Panc1 (cell line): ENCODE data around the gene TOX3. TPM values are rescaled to one million over a fixed set of nuclear protein-coding genes. Genes with fewer than 3 reads are reported as not detected.

Experiments used
- ATAC-seq: fragments of 200-7000 bp; cut with Tn5 transposase; 2 replicates; pipeline ENCODE4 v1.9.1; 2020; ENCODE audit warnings: mild to moderate bottlenecking, moderate library complexity
- BruUV-seq: library from RNA; stranded (reverse); fragments of 400-500 nt; replicated peaks from 2 replicates; lab custom pipeline; 2021; lab: Mats Ljungman, UMichigan
- CTCF ChIA-PET: fragments of 300-600 bp; sonication (Branson Sonifier 250); formaldehyde crosslinking; loops from one replicate; lab custom pipeline; 2022; ENCODE audit warnings: antibody characterized with exemption; lab: Charles Lee
- POLR2A ChIA-PET: fragments of 300-600 bp; sonication (Branson Sonifier 250); formaldehyde crosslinking; loops from one replicate; lab custom pipeline; 2022; ENCODE audit warnings: antibody characterized with exemption; lab: Charles Lee
- DNase-seq: peaks from one replicate; pipeline ENCODE4 v3.0.0-alpha.2; 2010; ENCODE audit warnings: low read depth, low spot score
- H3K27ac ChIP-seq: 2 replicates; pipeline ENCODE4 v1.5.1; 2011; ENCODE audit warnings: mild to moderate bottlenecking, low read length, inconsistent platforms
- H3K27me3 ChIP-seq: fragments of 200-500 bp; sonication (Bioruptor generic); 2 replicates; pipeline ENCODE4 v1.6.0; 2014; ENCODE audit warnings: low read length, inconsistent platforms; ENCODE audit not compliant: control insufficient read depth, insufficient read depth
- H3K36me3 ChIP-seq: fragments of 200-500 bp; sonication (Bioruptor generic); 2 replicates; pipeline ENCODE4 v1.5.1; 2014; ENCODE audit warnings: inconsistent platforms, mild to moderate bottlenecking, low read length, moderate library complexity; ENCODE audit not compliant: control insufficient read depth, insufficient read depth
- H3K4me1 ChIP-seq: 2 replicates; pipeline ENCODE4 v1.5.1; 2011; ENCODE audit warnings: inconsistent platforms, mild to moderate bottlenecking, low read length, moderate library complexity; ENCODE audit not compliant: control insufficient read depth, insufficient read depth
- H3K4me3 ChIP-seq, 2 experiments: 2 replicates each; pipeline ENCODE4 v1.5.1; 2011 to 2012; ENCODE audit warnings: low read depth in 2 of 2, low read length in 2 of 2, mild to moderate bottlenecking in 2 of 2, inconsistent platforms in 1 of 2, moderate library complexity in 1 of 2
- H3K9me3 ChIP-seq: fragments of 200-500 bp; sonication (Bioruptor generic); 2 replicates; pipeline ENCODE4 v1.5.1; 2014; ENCODE audit warnings: low read depth, mild to moderate bottlenecking, inconsistent platforms, low read length, moderate library complexity; ENCODE audit not compliant: control insufficient read depth, insufficient read depth
- CTCF ChIP-seq: fragments of 450-650 bp; IDR thresholded peaks from 2 replicates; pipeline ENCODE4 v1.5.1; 2017; ENCODE audit warnings: mild to moderate bottlenecking
- POLR2AphosphoS5 ChIP-seq: IDR thresholded peaks from 2 replicates; pipeline ENCODE4 v1.6.1; 2012; ENCODE audit warnings: mild to moderate bottlenecking, low read depth, low read length, moderate library complexity
- REST ChIP-seq, 2 experiments: IDR thresholded peaks; 2 replicates each; pipeline ENCODE4 v1.6.1; 2011 to 2012; ENCODE audit warnings: low read depth in 2 of 2, control low read depth in 1 of 2, low read length in 1 of 2, mild to moderate bottlenecking in 1 of 2, moderate library complexity in 1 of 2; ENCODE audit not compliant: insufficient read depth in 1 of 2
- SIN3A ChIP-seq: IDR thresholded peaks from 2 replicates; pipeline ENCODE4 v1.6.1; 2012; ENCODE audit warnings: low read depth, mild to moderate bottlenecking, low read length, moderate library complexity, borderline replicate concordance; ENCODE audit not compliant: insufficient read depth
- TCF7L2 ChIP-seq: IDR thresholded peaks from 2 replicates; pipeline ENCODE4 v1.6.1; 2011; ENCODE audit warnings: mild to moderate bottlenecking, low read depth, low read length, inconsistent platforms
- in situ Hi-C: cut with HindIII; loops from 2 replicates; pipeline ENCODE4 v1.10.0; 2016; ENCODE audit warnings: low sequenced_read_pairs, low pct_unique_long_range_greater_than_20kb
- intact Hi-C: fragments of 100-400 bp; cut with micrococcal nuclease; formaldehyde crosslinking; loops from one replicate; pipeline ENCODE4 v1.10.0; 2022; ENCODE audit not compliant: unreplicated experiment
- total RNA-seq: library from RNA; stranded (reverse); gene quantifications from one replicate; pipeline ENCODE4 v1.2.1, GENCODE V29; 2021; ENCODE audit not compliant: unreplicated experiment

TOX3 gene
- total RNA-seq, 1 experiment from 2014 or later, result 3.4 TPM

DNA sequence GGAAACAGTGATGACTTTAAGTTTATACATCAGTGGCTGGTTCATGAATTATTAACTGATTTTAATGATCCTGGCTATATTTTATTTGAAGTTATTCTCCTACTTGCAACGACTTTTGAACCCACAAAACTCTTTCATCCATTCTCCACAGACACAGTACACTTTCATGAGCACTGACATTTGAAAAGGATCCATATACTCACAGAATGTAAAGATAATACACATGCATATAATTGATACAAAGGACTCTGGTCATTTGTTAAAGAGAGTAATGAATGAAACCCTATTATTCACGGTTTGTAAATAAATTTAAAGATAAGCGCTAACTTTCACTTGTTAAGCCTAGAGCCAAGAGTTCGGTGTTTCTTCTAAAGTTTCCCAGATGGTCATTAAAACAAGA is 3.3 kb downstream of the TOX3 start:
- ATAC-seq (no peak), DNase-seq (no peak)
- H3K36me3 ChIP-seq, result no peaks in the 10 kb centered on the region
- BruUV-seq, result no TSS peak
- intact Hi-C loops (no loop called here), in situ Hi-C loops (no loop called here)
- peaks cover 4% of the 10 kb centered on the region; the same call in 1 of the 2 replicates for H3K27me3 ChIP-seq
- no peak overlapping the region for H3K27ac ChIP-seq
- H3K4me3 ChIP-seq, result no peak overlapping the region
- H3K4me1 ChIP-seq, result no peaks in the 10 kb centered on the region
- CTCF ChIA-PET, result no interaction called here
- no peak for TF ChIP-seq TCF7L2
- POLR2A ChIA-PET, result no interaction called here
- no peaks in the 10 kb centered on the region for H3K9me3 ChIP-seq

- intact Hi-C loops (no loop called here), in situ Hi-C loops (no loop called here)
- ChIA-PET CTCF (no interaction called here), POLR2A (no interaction called here)
- no peak for TF ChIP-seq TCF7L2
- no peak for TF ChIP-seq POLR2AphosphoS5
- no peak for TF ChIP-seq SIN3A
- no peak for TF ChIP-seq REST (IDR thresholded peaks at IDR 0.05; ENCODE audit: insufficient read depth in 1 of 2, low read depth in 2 of 2, low read length in 1 of 2)
- TF ChIP-seq CTCF, result no peak
- Histone ChIP-seq H3K4me3 (no peak overlapping the region), H3K9me3 (no peaks in the 10 kb centered on the region), H3K27me3 (peaks cover 2% of the 10 kb centered on the region; the same call in 1 of the 2 replicates), H3K4me1 (no peaks in the 10 kb centered on the region), H3K27ac (no peak overlapping the region), H3K36me3 (no peaks in the 10 kb centered on the region)
- DNase-seq, result no peak
- BruUV-seq, result no TSS peak
- no peak for ATAC-seq
These were observed 6.0 kb downstream of the TOX3 start for GRCh38 chr16:52540910-52541309.

DNA sequence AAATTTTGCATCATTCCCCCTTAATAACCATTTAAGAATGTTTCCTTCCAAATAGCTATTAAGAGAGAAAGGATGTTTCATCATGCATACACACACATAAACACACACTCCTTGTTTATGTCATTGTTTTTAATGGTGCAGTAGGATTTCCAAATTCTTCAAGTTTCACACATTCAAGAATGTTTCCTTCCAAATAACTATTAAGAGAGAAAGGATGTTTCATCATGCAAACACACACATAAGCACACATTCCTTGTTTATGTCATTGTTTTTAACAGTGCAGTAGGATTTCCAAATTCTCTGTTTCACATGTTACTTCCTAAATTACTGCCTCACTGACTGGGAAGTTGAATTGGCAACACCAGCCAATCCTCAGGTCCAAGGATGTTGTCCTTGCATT is 7.8 kb downstream of the TOX3 start:
- H3K27ac ChIP-seq, result no peak overlapping the region
- no peak for DNase-seq
- H3K36me3 ChIP-seq, result no peaks in the 10 kb centered on the region
- no peaks in the 10 kb centered on the region for H3K4me1 ChIP-seq
- POLR2A ChIA-PET, result no interaction called here
- in situ Hi-C loops (no loop called here), intact Hi-C loops (no loop called here)
- H3K4me3 ChIP-seq, result no peak overlapping the region
- no TSS peak for BruUV-seq
- CTCF ChIA-PET, result no interaction called here
- no peak for ATAC-seq
- no peak for TF ChIP-seq SIN3A
- TF ChIP-seq REST (IDR thresholded peaks at IDR 0.05; ENCODE audit: insufficient read depth in 1 of 2, low read depth in 2 of 2, low read length in 1 of 2), result no peak
- no peak for TF ChIP-seq CTCF
- TF ChIP-seq POLR2AphosphoS5, result no peak
- no peak for TF ChIP-seq TCF7L2
- H3K9me3 ChIP-seq, result no peaks in the 10 kb centered on the region
- peaks cover 2% of the 10 kb centered on the region; the same call in 1 of the 2 replicates for H3K27me3 ChIP-seq
